Glutamatergic neuron (in vitro differentiated cells): ENCODE data around the gene MLPH. TPM values are rescaled to one million over a fixed set of nuclear protein-coding genes. Genes with fewer than 3 reads are reported as not detected.
"Not testable (repeated sequence)": the region's sequence is repeated elsewhere in the genome, so short reads cannot be mapped to it uniquely, and the experiment has no call there.

ENCODE experiments used
- DNase-seq: peaks from one replicate; pipeline ENCODE4 v3.0.0; 2022
- H3K27ac Mint-ChIP-seq: one replicate; pipeline ENCODE4 v1.8.0; 2020; ENCODE audit warnings: mild to moderate bottlenecking, mixed read lengths, inconsistent platforms; ENCODE audit not compliant: unreplicated experiment
- H3K27me3 Mint-ChIP-seq: one replicate; pipeline ENCODE4 v1.8.0; 2020; ENCODE audit warnings: mild to moderate bottlenecking, moderate library complexity, mixed read lengths, inconsistent platforms; ENCODE audit not compliant: unreplicated experiment
- H3K36me3 Mint-ChIP-seq: one replicate; pipeline ENCODE4 v1.8.0; 2020; ENCODE audit warnings: mild to moderate bottlenecking, mixed read lengths, inconsistent platforms; ENCODE audit not compliant: unreplicated experiment
- H3K4me1 Mint-ChIP-seq: one replicate; pipeline ENCODE4 v1.8.0; 2020; ENCODE audit warnings: mild to moderate bottlenecking, low read depth, mixed read lengths, inconsistent platforms; ENCODE audit not compliant: unreplicated experiment
- H3K4me3 Mint-ChIP-seq: one replicate; pipeline ENCODE4 v1.8.0; 2020; ENCODE audit warnings: mild to moderate bottlenecking, mixed read lengths, inconsistent platforms; ENCODE audit not compliant: unreplicated experiment
- H3K9me3 Mint-ChIP-seq: one replicate; pipeline ENCODE4 v1.8.0; 2020; ENCODE audit warnings: mild to moderate bottlenecking, moderate library complexity, mixed read lengths, inconsistent platforms; ENCODE audit not compliant: unreplicated experiment
- total RNA-seq: library from RNA; stranded (reverse); fragmentation: NEBNext Ultra II Directional; extraction: Animal tissue kit (Norgen Biotek cat#: 25700); gene quantifications from one replicate; pipeline ENCODE4 v1.2.1, GENCODE V29; 2021; ENCODE audit not compliant: unreplicated experiment
- TF ChIP-seq, protein P1 (sequence below): fragments of 200-600 bp; sonication (generic); IDR thresholded peaks from one replicate; pipeline ENCODE4 v1.5.0; 2021; ENCODE audit not compliant: partially characterized antibody, unreplicated experiment

MLPH gene
- total RNA-seq, 1 donor from 2014 or later, result 4.3 TPM

DNA sequence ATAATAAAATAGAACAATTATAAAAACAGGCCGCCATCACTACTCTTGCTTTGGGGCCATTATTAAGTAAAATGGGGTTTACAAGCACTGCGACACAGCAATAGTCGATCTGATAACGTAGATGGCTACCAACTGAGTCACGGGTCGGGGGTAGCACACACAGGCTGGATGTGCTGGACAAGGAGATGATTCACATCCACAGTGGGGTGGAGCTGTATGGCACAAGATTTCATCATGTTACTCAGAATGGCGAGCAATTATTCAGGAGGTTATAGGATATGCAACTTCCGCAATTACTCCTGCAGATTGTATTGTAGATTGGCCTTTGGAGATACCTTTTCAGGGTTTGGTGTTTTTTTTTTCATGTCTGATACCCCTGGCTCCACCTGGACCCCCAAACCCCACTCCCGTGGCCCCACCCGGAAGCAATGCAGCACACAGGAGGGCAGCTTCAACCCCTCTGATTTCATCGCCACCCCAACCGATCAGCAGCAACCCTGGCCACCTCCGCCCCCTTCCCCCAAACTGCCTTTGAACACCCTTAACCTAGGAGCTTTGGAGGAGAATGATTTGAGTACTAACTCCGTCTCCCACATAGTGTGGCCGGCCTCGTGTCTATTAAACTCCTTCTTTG, 21.4 kb upstream of the MLPH start:
- Mint-ChIP-seq H3K9me3 (no peaks in the 10 kb centered on the region), H3K27ac (no peak overlapping the region), H3K36me3 (peaks cover 4% of the 10 kb centered on the region), H3K4me1 (no peaks in the 10 kb centered on the region), H3K4me3 (no peak overlapping the region), H3K27me3 (peaks cover 2% of the 10 kb centered on the region)
- no peak for DNase-seq
- TF ChIP-seq, protein P1, sequence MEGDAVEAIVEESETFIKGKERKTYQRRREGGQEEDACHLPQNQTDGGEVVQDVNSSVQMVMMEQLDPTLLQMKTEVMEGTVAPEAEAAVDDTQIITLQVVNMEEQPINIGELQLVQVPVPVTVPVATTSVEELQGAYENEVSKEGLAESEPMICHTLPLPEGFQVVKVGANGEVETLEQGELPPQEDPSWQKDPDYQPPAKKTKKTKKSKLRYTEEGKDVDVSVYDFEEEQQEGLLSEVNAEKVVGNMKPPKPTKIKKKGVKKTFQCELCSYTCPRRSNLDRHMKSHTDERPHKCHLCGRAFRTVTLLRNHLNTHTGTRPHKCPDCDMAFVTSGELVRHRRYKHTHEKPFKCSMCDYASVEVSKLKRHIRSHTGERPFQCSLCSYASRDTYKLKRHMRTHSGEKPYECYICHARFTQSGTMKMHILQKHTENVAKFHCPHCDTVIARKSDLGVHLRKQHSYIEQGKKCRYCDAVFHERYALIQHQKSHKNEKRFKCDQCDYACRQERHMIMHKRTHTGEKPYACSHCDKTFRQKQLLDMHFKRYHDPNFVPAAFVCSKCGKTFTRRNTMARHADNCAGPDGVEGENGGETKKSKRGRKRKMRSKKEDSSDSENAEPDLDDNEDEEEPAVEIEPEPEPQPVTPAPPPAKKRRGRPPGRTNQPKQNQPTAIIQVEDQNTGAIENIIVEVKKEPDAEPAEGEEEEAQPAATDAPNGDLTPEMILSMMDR, result no peak

DNA sequence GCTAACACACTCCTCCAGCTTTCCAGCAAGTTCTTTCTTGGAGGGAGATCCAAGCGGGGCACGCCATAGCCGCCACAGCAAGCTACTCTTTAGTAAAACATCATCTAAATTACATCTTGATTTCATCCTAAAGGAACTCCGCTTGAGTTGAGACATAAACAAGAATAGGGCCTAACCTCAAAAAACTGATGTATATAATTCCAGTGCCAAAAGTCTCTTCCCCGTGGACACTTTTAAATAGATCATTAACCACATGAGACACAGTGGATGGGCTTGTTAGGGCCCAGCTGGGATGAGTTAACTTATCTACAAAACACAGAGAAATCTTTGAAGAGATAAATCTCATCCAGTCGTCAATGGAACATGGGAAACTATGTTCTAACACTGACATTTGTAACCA, 20.8 kb upstream of the MLPH start:
- DNase-seq, result no peak
- Mint-ChIP-seq H3K9me3 (no peaks in the 10 kb centered on the region), H3K27ac (no peak overlapping the region), H3K4me3 (no peak overlapping the region), H3K27me3 (peaks cover 2% of the 10 kb centered on the region), H3K4me1 (no peaks in the 10 kb centered on the region), H3K36me3 (peaks cover 4% of the 10 kb centered on the region)
- TF ChIP-seq, protein P1, result no peak

DNA sequence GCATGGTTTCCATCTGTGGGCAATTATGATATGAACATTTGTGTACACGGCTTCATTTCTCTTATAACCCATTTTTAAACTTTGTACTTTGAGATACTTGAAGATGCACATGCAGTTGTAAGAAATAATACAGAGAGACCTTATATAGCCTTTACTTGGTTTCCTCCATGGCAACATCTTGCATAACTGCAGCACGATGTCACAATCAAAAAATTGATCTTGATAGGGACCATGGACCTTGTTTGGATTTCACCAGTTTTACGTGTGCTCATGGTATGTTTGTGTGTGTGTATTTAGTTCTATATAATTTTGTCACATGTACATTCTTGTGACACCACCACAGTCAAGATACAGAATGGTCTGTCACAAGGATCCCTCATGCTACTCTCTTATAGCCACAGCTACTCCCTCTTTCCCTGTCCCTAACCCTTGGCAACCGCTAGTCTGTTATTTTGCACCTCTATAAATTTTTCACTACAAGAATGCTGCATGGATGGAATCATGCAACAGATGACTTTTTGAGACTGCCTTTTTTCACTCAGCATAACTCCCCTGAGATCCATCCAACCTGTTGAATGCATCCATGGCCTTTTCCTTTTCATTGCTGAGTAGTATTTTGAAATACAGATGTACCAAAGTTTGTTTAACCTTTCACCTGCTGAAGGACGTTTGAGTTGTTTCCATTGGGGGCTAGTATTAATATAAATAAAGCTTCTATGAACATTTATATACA, 19.4 kb upstream of the MLPH start:
- H3K27ac Mint-ChIP-seq, result no peak overlapping the region
- peaks cover 2% of the 10 kb centered on the region for H3K27me3 Mint-ChIP-seq
- H3K4me1 Mint-ChIP-seq, result no peaks in the 10 kb centered on the region
- H3K4me3 Mint-ChIP-seq, result no peak overlapping the region
- peaks cover 3% of the 10 kb centered on the region for H3K9me3 Mint-ChIP-seq
- no peak for DNase-seq
- peaks cover 4% of the 10 kb centered on the region for H3K36me3 Mint-ChIP-seq
- TF ChIP-seq, protein P1, result no peak

DNA sequence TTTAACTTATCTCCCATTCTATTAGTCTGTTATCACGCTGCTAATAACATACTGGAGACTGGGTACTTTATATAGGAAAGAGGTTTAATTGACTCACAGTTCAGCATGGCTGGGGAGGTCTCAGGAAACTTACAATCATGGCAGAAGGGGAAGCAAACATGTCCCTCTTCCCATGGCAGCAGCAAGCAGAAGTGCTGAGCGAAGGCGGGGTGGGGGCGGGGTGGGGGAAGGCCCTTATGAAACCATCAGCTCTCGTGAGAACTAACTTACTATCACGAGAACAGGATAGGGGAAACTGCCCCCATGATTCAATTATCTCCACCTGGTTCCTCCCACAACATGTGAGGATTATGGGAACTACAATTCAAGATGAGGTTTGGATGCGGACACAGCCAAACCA, 17.6 kb upstream of the MLPH start:
- not testable (repeated sequence) for H3K27ac Mint-ChIP-seq, H3K4me1 Mint-ChIP-seq, H3K36me3 Mint-ChIP-seq, H3K27me3 Mint-ChIP-seq, H3K4me3 Mint-ChIP-seq, DNase-seq, H3K9me3 Mint-ChIP-seq

DNA sequence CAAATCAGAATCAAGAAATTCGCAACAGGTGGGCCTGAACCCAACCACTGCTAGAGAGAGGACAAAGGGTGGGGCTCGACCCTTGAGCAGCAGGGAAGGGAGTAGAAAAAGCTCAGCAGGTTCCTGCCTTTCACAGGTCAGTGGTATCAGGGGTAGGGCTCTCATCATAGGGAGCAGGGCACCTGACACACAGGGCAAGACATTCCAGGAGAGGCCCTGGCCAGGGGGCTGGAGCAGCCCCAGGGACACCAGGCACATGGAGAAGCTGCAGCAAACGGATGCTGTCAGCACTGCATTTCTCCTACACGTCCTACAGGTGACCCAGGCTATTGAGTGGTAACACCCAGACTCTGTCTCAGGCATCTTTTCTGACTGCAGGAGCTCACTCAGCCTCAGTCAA, 17.2 kb upstream of the MLPH start:
- H3K9me3 Mint-ChIP-seq, result peaks cover 4% of the 10 kb centered on the region
- no peak overlapping the region for H3K4me3 Mint-ChIP-seq
- DNase-seq, result no peak
- TF ChIP-seq, protein P1, result no peak
- H3K27me3 Mint-ChIP-seq, result no peaks in the 10 kb centered on the region
- peaks cover 4% of the 10 kb centered on the region for H3K36me3 Mint-ChIP-seq
- H3K4me1 Mint-ChIP-seq, result no peaks in the 10 kb centered on the region
- no peak overlapping the region for H3K27ac Mint-ChIP-seq
